HEK293T (cell line): Measurements from ENCODE around the gene SBK3.

ENCODE experiments used
- BHLHE40 ChIP-seq: fragments of 450-650 bp; IDR thresholded peaks from 2 replicates; pipeline ENCODE4 v1.6.1; 2016; ENCODE audit warnings: mild to moderate bottlenecking, moderate library complexity, borderline replicate concordance
- ELF4 ChIP-seq: fragments of 450-650 bp; IDR thresholded peaks from 2 replicates; pipeline ENCODE4 v1.6.1; 2017; ENCODE audit warnings: antibody characterized with exemption
- FOXA1 ChIP-seq: fragments of 450-650 bp; IDR thresholded peaks from 2 replicates; pipeline ENCODE4 v1.6.1; 2016; ENCODE audit warnings: mild to moderate bottlenecking
- FOXK2 ChIP-seq: fragments of 450-650 bp; IDR thresholded peaks from 2 replicates; pipeline ENCODE4 v1.6.1; 2016; ENCODE audit warnings: mild to moderate bottlenecking
- FOXM1 ChIP-seq: fragments of 450-650 bp; IDR thresholded peaks from 2 replicates; pipeline ENCODE4 v1.6.1; 2017; ENCODE audit warnings: mild to moderate bottlenecking, borderline replicate concordance
- LEF1 ChIP-seq: fragments of 450-650 bp; IDR thresholded peaks from 2 replicates; pipeline ENCODE4 v1.6.1; 2017; ENCODE audit warnings: mild to moderate bottlenecking, borderline replicate concordance
- SP1 ChIP-seq: fragments of 450-650 bp; IDR thresholded peaks from 2 replicates; pipeline ENCODE4 v1.6.1; 2017
- SUZ12 ChIP-seq: fragments of 450-650 bp; IDR thresholded peaks from 2 replicates; pipeline ENCODE4 v1.6.1; 2016; ENCODE audit warnings: mild to moderate bottlenecking
- TARDBP ChIP-seq: fragments of 450-650 bp; IDR thresholded peaks from 2 replicates; pipeline ENCODE4 v1.6.1; 2016
- ZNF384 ChIP-seq: fragments of 450-650 bp; IDR thresholded peaks from 2 replicates; pipeline ENCODE4 v1.6.1; 2016

- TF ChIP-seq SUZ12 (no peak), SP1 (no peak), ZNF384 (no peak), FOXA1 (no peak), FOXK2 (no peak), TARDBP (no peak), LEF1 (no peak), BHLHE40 (no peak), FOXM1 (no peak), ELF4 (no peak)
These were observed 36.5 kb upstream of the SBK3 start for GRCh38 chr19:55581823-55582223.
